ENCODE measurements around the gene ZNF469. TPM values are rescaled to one million over a fixed set of nuclear protein-coding genes. Genes with fewer than 3 reads are reported as not detected.

ZNF469 gene
- polyA plus RNA-seq, 3 donors = 0.02 to 0.16 (median 0.10) TPM

DNA sequence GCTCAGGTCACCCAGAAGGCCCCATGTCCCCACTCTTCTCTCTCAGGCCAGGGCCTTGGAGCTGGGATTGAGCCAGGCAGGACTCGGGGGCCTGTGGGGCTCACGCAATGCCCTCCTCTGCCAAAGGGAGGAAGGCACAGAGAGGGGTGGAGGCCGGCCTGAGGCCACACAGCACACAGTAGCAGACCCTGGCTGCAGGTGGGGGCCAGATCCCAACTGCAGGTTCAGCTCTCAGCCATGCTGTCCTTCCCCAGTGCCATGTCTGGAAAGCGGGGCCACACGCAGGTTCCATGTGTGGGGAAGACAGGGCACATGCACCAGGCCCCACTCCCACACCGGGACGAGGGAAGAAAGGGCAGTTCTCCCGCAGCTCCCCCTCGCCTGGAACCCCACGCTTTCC is 37.0 kb downstream of the ZNF469 start:
- Mint-ChIP-seq H3K4me1 (no peaks in the 10 kb centered on the region), H3K4me3 (no peak overlapping the region), H3K27me3 (ENCODE audit: low read depth in 3 of 3) (peaks cover 7 to 23% (median 13%) of the 10 kb centered on the region in 3 donors), H3K36me3 (no peaks in the 10 kb centered on the region), H3K9me3 (peaks cover 0 to 9% (median 4%) of the 10 kb centered on the region in 7 donors), H3K27ac (no peak overlapping the region)
- Histone ChIP-seq H3K4me3 (replicated peaks in 1 of 3; ENCODE audit: low read depth in 2 of 3, low read length in 3 of 3) (no peak overlapping the region), H3K27me3 (ENCODE audit: control insufficient read depth in 2 of 2, insufficient read depth in 2 of 2, low read length in 2 of 2) (peaks cover 0 to 5% of the 10 kb centered on the region in 2 donors), H3K27ac (ENCODE audit: low read depth in 1 of 2, low read length in 2 of 2) (no peak overlapping the region), H3K36me3 (replicated peaks in 1 of 2; ENCODE audit: control insufficient read depth in 1 of 2, insufficient read depth in 2 of 2, low read length in 2 of 2) (no peaks in the 10 kb centered on the region), H3K4me1 (ENCODE audit: control insufficient read depth in 1 of 2, insufficient read depth in 2 of 2, low read length in 2 of 2) (no peaks in the 10 kb centered on the region), H4K20me1 (ENCODE audit: insufficient read depth, low read length) (no peaks in the 10 kb centered on the region), H3K79me2 (ENCODE audit: insufficient read depth, low read length) (no peaks in the 10 kb centered on the region), H3K4me2 (replicated peaks; ENCODE audit: extremely low read depth, low read length, poor library complexity, severe bottlenecking) (no peak overlapping the region), H3K9ac (ENCODE audit: insufficient read depth, low read length, poor library complexity, severe bottlenecking) (no peak overlapping the region), H3K9me3 (replicated peaks in 1 of 2; ENCODE audit: control insufficient read depth in 1 of 2, insufficient read depth in 1 of 2, low read length in 2 of 2) (peaks cover 0 to 6% of the 10 kb centered on the region in 2 donors), H2AFZ (ENCODE audit: insufficient read depth, low read depth, low read length, poor library complexity, severe bottlenecking) (no peak overlapping the region)
- intact Hi-C loops (cut with micrococcal nuclease) = loop anchor here in 1 of 2 donors (5.0 kb wide), 1 partner anchor 578 kb away; no protein-coding TSS in a partner anchor
- TF ChIP-seq, protein P1, sequence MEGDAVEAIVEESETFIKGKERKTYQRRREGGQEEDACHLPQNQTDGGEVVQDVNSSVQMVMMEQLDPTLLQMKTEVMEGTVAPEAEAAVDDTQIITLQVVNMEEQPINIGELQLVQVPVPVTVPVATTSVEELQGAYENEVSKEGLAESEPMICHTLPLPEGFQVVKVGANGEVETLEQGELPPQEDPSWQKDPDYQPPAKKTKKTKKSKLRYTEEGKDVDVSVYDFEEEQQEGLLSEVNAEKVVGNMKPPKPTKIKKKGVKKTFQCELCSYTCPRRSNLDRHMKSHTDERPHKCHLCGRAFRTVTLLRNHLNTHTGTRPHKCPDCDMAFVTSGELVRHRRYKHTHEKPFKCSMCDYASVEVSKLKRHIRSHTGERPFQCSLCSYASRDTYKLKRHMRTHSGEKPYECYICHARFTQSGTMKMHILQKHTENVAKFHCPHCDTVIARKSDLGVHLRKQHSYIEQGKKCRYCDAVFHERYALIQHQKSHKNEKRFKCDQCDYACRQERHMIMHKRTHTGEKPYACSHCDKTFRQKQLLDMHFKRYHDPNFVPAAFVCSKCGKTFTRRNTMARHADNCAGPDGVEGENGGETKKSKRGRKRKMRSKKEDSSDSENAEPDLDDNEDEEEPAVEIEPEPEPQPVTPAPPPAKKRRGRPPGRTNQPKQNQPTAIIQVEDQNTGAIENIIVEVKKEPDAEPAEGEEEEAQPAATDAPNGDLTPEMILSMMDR (IDR thresholded peaks at IDR 0.05) = no peak
- DNase-seq = no peak
- 97% methylated on average over 5 of the region's 10 CpGs for WGBS (ENCODE audit: insufficient coverage)

DNA sequence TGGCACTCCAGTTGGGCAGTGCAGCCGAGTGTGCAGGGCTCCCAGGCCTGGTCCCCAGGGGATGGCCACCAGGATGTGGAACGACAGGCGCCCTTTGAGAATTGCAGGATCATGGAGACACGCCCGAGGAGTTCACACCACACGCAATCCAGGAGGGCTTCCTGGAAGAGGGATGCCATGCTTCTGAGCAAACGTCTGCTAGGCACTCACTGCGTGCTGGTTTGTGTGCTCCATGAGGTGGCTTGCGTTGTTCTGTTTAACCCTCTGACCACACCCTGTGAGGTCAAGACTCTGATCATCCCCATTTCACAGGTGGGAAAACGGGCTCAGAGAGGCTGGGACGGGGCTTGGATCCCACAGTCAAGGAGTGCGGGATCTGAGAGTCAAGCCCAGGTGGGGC is 37.7 kb downstream of the ZNF469 start:
- Histone ChIP-seq H3K4me2 (replicated peaks; ENCODE audit: extremely low read depth, low read length, poor library complexity, severe bottlenecking) (no peak overlapping the region), H3K4me1 (ENCODE audit: control insufficient read depth in 1 of 2, insufficient read depth in 2 of 2, low read length in 2 of 2) (no peaks in the 10 kb centered on the region), H3K9me3 (replicated peaks in 1 of 2; ENCODE audit: control insufficient read depth in 1 of 2, insufficient read depth in 1 of 2, low read length in 2 of 2) (peaks cover 0 to 6% of the 10 kb centered on the region in 2 donors), H4K20me1 (ENCODE audit: insufficient read depth, low read length) (no peaks in the 10 kb centered on the region), H3K27me3 (ENCODE audit: control insufficient read depth in 2 of 2, insufficient read depth in 2 of 2, low read length in 2 of 2) (peaks cover 0 to 9% of the 10 kb centered on the region in 2 donors), H3K27ac (ENCODE audit: low read depth in 1 of 2, low read length in 2 of 2) (no peak overlapping the region), H3K79me2 (ENCODE audit: insufficient read depth, low read length) (no peaks in the 10 kb centered on the region), H3K4me3 (replicated peaks in 1 of 3; ENCODE audit: low read depth in 2 of 3, low read length in 3 of 3) (no peak overlapping the region), H3K9ac (ENCODE audit: insufficient read depth, low read length, poor library complexity, severe bottlenecking) (no peak overlapping the region), H2AFZ (ENCODE audit: insufficient read depth, low read depth, low read length, poor library complexity, severe bottlenecking) (no peak overlapping the region), H3K36me3 (replicated peaks in 1 of 2; ENCODE audit: control insufficient read depth in 1 of 2, insufficient read depth in 2 of 2, low read length in 2 of 2) (no peaks in the 10 kb centered on the region)
- TF ChIP-seq, protein P1 (IDR thresholded peaks at IDR 0.05) = no peak
- no peak for DNase-seq
- 91% methylated on average over 10 of the region's 12 CpGs for WGBS (ENCODE audit: insufficient coverage)
- Mint-ChIP-seq H3K36me3 (no peaks in the 10 kb centered on the region), H3K27ac (no peak overlapping the region), H3K4me3 (no peak overlapping the region), H3K9me3 (peaks cover 0 to 9% (median 4%) of the 10 kb centered on the region in 7 donors), H3K27me3 (ENCODE audit: low read depth in 3 of 3) (peaks cover 9 to 30% (median 16%) of the 10 kb centered on the region in 3 donors), H3K4me1 (no peaks in the 10 kb centered on the region)
- intact Hi-C loops (cut with micrococcal nuclease) = no loop called here

Measured in CD14-positive monocyte (primary cell).